HepG2 (cell line): ENCODE results near the gene FBXO10. TPM values are rescaled to one million over a fixed set of nuclear protein-coding genes. Genes with fewer than 3 reads are reported as not detected.

ENCODE experiments used
- CCDC6 ChIP-seq: sonication (generic); formaldehyde crosslinking; IDR thresholded peaks from 2 replicates; pipeline ENCODE4 v1.8.1; 2022; ENCODE audit warnings: mild to moderate bottlenecking, missing genetic modification reagents, moderate library complexity
- DMAP1 ChIP-seq: IDR thresholded peaks from 2 replicates; pipeline ENCODE4 v1.6.1; 2016
- FOXK2 ChIP-seq: fragments of 450-650 bp; IDR thresholded peaks from 2 replicates; pipeline ENCODE4 v1.6.1; 2016
- GABPB1 ChIP-seq: IDR thresholded peaks from 2 replicates; pipeline ENCODE4 v1.6.1; 2016; ENCODE audit warnings: mild to moderate bottlenecking, missing genetic modification reagents, moderate library complexity, missing compliant biosample characterization
- GFI1 ChIP-seq: sonication (generic); formaldehyde crosslinking; IDR thresholded peaks from 2 replicates; pipeline ENCODE4 v1.5.0; 2020; ENCODE audit warnings: missing genetic modification reagents, mild to moderate bottlenecking, borderline replicate concordance
- KLF12 ChIP-seq: sonication (generic); formaldehyde crosslinking; IDR thresholded peaks from 2 replicates; pipeline ENCODE4 v1.4.0; 2020; ENCODE audit warnings: missing genetic modification reagents, borderline replicate concordance
- KMT2B ChIP-seq: IDR thresholded peaks from 2 replicates; pipeline ENCODE4 v1.6.1; 2016; ENCODE audit warnings: missing genetic modification reagents, missing compliant biosample characterization
- MBD4 ChIP-seq: IDR thresholded peaks from 2 replicates; pipeline ENCODE4 v1.6.1; 2012; ENCODE audit warnings: low read length, inconsistent platforms, borderline replicate concordance
- MEIS2 ChIP-seq: sonication (generic); formaldehyde crosslinking; IDR thresholded peaks from 2 replicates; pipeline ENCODE4 v1.9.0; 2021; ENCODE audit warnings: mild to moderate bottlenecking, missing genetic modification reagents
- NCOA1 ChIP-seq: sonication (generic); formaldehyde crosslinking; IDR thresholded peaks from 2 replicates; pipeline ENCODE4 v1.9.0; 2021; ENCODE audit warnings: missing genetic modification reagents
- NCOR1 ChIP-seq: fragments of 200-600 bp; sonication (generic); IDR thresholded peaks from 2 replicates; pipeline ENCODE4 v1.7.0; 2017; ENCODE audit warnings: antibody characterized with exemption, low read length, borderline replicate concordance
- NFATC3 ChIP-seq: sonication (generic); formaldehyde crosslinking; IDR thresholded peaks from 2 replicates; pipeline ENCODE4 v1.5.1; 2020; ENCODE audit warnings: mild to moderate bottlenecking, missing genetic modification reagents
- NFRKB ChIP-seq: fragments of 450-650 bp; IDR thresholded peaks from 2 replicates; pipeline ENCODE4 v1.6.1; 2017
- PHF21A ChIP-seq: sonication (generic); formaldehyde crosslinking; IDR thresholded peaks from 2 replicates; pipeline ENCODE4 v1.5.0; 2020; ENCODE audit warnings: mild to moderate bottlenecking, missing genetic modification reagents
- ZNF10 ChIP-seq: sonication (generic); formaldehyde crosslinking; IDR thresholded peaks from 2 replicates; pipeline ENCODE4 v1.4.0; 2020; ENCODE audit warnings: mild to moderate bottlenecking, low read depth, missing genetic modification reagents, borderline replicate concordance
- ZNF263 ChIP-seq: sonication (generic); formaldehyde crosslinking; IDR thresholded peaks from 2 replicates; pipeline ENCODE4 v1.4.0; 2020; ENCODE audit warnings: missing genetic modification reagents
- ZNF367 ChIP-seq: sonication (generic); formaldehyde crosslinking; IDR thresholded peaks from 2 replicates; pipeline ENCODE4 v1.4.0; 2020; ENCODE audit warnings: missing genetic modification reagents, borderline replicate concordance
- ZNF44 ChIP-seq: sonication (generic); formaldehyde crosslinking; IDR thresholded peaks from 2 replicates; pipeline ENCODE4 v1.5.1; 2020; ENCODE audit warnings: mild to moderate bottlenecking, missing genetic modification reagents
- ZNF615 ChIP-seq: sonication (generic); formaldehyde crosslinking; IDR thresholded peaks from 2 replicates; pipeline ENCODE4 v1.5.0; 2020; ENCODE audit warnings: mild to moderate bottlenecking, missing genetic modification reagents, borderline replicate concordance
- ZNF816 ChIP-seq: sonication (generic); formaldehyde crosslinking; IDR thresholded peaks from 2 replicates; pipeline ENCODE4 v1.8.0; 2022; ENCODE audit warnings: missing genetic modification reagents, mild to moderate bottlenecking, borderline replicate concordance
- ZNF878 ChIP-seq: sonication (generic); formaldehyde crosslinking; IDR thresholded peaks from 2 replicates; pipeline ENCODE4 v1.8.1; 2023; ENCODE audit warnings: mild to moderate bottlenecking, missing genetic modification reagents, moderate library complexity
- ZSCAN31 ChIP-seq: sonication (generic); formaldehyde crosslinking; IDR thresholded peaks from 2 replicates; pipeline ENCODE4 v1.5.0; 2020; ENCODE audit warnings: low read depth, mild to moderate bottlenecking, missing genetic modification reagents
- polyA plus RNA-seq, 8 experiments: library from polyadenylated mRNA; depleted of rRNA in 3 of 8; stranded (reverse) in 7 of 8; unstranded in 1 of 8; fragments of >200 nt; fragmentation: Illumina TruSeq in 4 of 8; extraction: Trizol in 4 of 8; gene quantifications; 2 replicates each; pipeline versions ENCODE4 v1.2.1 to v1.2.3, GENCODE V29; 2011 to 2016; ENCODE audit warnings: low read depth in 4 of 8, missing spikeins in 1 of 8, mixed read lengths in 1 of 8; ENCODE audit not compliant: insufficient read depth in 1 of 8
- total RNA-seq, 5 experiments: library from RNA; depleted of rRNA; stranded (reverse); fragments of >200 nt; fragmentation: Illumina TruSeq; extraction: Trizol; gene quantifications; 2 replicates each; pipeline ENCODE4 v1.2.3, GENCODE V29; 2016; ENCODE audit warnings: low read depth in 1 of 5
- TF ChIP-seq, protein P1 (sequence below): sonication (generic); formaldehyde crosslinking; IDR thresholded peaks from 2 replicates; pipeline ENCODE4 v1.5.1; 2020; ENCODE audit warnings: missing genetic modification reagents, mild to moderate bottlenecking, borderline replicate concordance
- TF ChIP-seq, protein P2 (sequence below): sonication (generic); formaldehyde crosslinking; IDR thresholded peaks from 2 replicates; pipeline ENCODE4 v1.4.0; 2020; ENCODE audit warnings: missing genetic modification reagents
- TF ChIP-seq, protein P3 (sequence below): sonication (generic); IDR thresholded peaks from 2 replicates; pipeline ENCODE4 v1.6.1; 2016; ENCODE audit warnings: low read depth, borderline replicate concordance
- TF ChIP-seq, protein P4 (sequence below): IDR thresholded peaks from 2 replicates; pipeline ENCODE4 v1.6.1; 2016; ENCODE audit warnings: mild to moderate bottlenecking

FBXO10 gene
- total and polyA plus RNA-seq, 2 of the 13 experiments (the other 11 are each of a cell fraction or from before 2014, with no cell fraction given), result 3.1 to 5.1 TPM

DNA sequence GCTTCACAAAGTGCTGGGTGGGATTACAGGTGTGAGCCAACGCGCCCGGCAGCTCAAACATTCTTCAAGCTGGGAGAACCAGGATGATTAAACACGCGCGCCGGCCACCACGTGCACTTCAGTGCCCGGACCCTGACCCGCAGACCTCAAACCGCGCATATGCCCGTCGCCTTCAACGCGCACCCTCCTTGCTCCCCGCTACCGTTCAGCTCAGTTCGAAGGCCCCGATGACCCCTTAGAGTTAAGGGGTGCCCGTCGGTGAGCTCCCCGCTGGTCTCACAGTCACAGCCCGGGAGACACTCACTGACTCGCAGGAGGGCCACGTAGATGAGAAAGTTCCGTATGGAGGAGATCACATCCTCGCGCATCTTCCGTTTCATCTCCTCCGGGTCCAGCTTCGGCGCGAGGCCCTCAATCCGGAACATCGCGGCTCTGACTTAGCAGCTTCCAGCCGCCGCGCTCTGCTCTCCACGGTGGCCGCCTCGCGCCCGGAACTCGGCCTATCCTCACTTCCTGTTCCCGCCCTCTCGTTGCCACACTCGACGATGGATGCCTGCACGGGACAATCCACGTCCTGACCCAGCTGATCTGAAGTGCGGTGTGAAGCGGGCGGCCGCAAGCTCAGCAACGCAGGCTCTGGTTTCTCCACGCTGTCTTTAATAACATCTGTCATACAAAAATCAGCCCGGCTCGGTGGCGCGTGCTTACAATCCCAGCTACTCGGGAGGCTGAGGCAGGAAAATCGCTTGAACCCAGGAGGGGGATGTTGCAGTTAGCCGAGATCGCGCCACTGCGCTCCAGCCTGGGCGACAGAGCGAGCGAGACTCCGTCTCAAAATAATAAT, 16.1 kb upstream of the FBXO10 start, which contains the start of gene TOMM5 (continued):
- TF ChIP-seq, protein P1, sequence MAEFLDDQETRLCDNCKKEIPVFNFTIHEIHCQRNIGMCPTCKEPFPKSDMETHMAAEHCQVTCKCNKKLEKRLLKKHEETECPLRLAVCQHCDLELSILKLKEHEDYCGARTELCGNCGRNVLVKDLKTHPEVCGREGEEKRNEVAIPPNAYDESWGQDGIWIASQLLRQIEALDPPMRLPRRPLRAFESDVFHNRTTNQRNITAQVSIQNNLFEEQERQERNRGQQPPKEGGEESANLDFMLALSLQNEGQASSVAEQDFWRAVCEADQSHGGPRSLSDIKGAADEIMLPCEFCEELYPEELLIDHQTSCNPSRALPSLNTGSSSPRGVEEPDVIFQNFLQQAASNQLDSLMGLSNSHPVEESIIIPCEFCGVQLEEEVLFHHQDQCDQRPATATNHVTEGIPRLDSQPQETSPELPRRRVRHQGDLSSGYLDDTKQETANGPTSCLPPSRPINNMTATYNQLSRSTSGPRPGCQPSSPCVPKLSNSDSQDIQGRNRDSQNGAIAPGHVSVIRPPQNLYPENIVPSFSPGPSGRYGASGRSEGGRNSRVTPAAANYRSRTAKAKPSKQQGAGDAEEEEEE (CRISPR knock-in tag), result no peak
- TF ChIP-seq GABPB1 (CRISPR knock-in tag) (peak; percentile 99), ZSCAN31 (CRISPR knock-in tag) (peak; percentile 98), PHF21A (CRISPR knock-in tag) (peak; percentile 73; the same call in 1 of the 2 replicates), ZNF367 (peak; percentile 75), ZNF10 (no peak), DMAP1 (CRISPR knock-in tag) (peak; percentile 96), ZNF816 (CRISPR knock-in tag) (peak; percentile 62; the same call in 1 of the 2 replicates), KLF12 (CRISPR knock-in tag) (peak; percentile 89; the same call in 1 of the 2 replicates), ZNF44 (CRISPR knock-in tag) (peak; percentile 82; the same call in 1 of the 2 replicates), NFATC3 (CRISPR knock-in tag) (peak; percentile 81), NCOR1 (no peak), FOXK2 (no peak), ZNF878 (CRISPR knock-in tag) (peak; percentile 85), MBD4 (no peak), GFI1 (CRISPR knock-in tag) (peak; percentile 51; the same call in 1 of the 2 replicates), MEIS2 (peak; percentile 72; the same call in 1 of the 2 replicates), NCOA1 (CRISPR knock-in tag) (no peak), NFRKB (no peak), ZNF263 (peak; percentile 77), KMT2B (CRISPR knock-in tag) (peak; percentile 98), CCDC6 (CRISPR knock-in tag) (peak; percentile 82), ZNF615 (CRISPR knock-in tag) (0 out of 2 replicates have a peak, but pooled peaks have one; percentile 81)
- TF ChIP-seq, protein P2, sequence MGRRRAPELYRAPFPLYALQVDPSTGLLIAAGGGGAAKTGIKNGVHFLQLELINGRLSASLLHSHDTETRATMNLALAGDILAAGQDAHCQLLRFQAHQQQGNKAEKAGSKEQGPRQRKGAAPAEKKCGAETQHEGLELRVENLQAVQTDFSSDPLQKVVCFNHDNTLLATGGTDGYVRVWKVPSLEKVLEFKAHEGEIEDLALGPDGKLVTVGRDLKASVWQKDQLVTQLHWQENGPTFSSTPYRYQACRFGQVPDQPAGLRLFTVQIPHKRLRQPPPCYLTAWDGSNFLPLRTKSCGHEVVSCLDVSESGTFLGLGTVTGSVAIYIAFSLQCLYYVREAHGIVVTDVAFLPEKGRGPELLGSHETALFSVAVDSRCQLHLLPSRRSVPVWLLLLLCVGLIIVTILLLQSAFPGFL (CRISPR knock-in tag), result no peak; the same call in 1 of the 2 replicates
- TF ChIP-seq, protein P3, sequence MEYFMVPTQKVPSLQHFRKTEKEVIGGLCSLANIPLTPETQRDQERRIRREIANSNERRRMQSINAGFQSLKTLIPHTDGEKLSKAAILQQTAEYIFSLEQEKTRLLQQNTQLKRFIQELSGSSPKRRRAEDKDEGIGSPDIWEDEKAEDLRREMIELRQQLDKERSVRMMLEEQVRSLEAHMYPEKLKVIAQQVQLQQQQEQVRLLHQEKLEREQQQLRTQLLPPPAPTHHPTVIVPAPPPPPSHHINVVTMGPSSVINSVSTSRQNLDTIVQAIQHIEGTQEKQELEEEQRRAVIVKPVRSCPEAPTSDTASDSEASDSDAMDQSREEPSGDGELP, result peak; percentile 98
- TF ChIP-seq, protein P4, sequence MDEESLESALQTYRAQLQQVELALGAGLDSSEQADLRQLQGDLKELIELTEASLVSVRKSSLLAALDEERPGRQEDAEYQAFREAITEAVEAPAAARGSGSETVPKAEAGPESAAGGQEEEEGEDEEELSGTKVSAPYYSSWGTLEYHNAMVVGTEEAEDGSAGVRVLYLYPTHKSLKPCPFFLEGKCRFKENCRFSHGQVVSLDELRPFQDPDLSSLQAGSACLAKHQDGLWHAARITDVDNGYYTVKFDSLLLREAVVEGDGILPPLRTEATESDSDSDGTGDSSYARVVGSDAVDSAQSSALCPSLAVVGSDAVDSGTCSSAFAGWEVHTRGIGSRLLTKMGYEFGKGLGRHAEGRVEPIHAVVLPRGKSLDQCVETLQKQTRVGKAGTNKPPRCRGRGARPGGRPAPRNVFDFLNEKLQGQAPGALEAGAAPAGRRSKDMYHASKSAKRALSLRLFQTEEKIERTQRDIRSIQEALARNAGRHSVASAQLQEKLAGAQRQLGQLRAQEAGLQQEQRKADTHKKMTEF (CRISPR knock-in tag), result peak; percentile 87
